ENCODE results near the gene CES2.
"Not testable (repeated sequence)": the region's sequence is repeated elsewhere in the genome, so short reads cannot be mapped to it uniquely, and the experiment has no call there.

CES2 gene

GRCh38 chr16:66958857-66959703 is 23.8 kb downstream of the CES2 start:
- no peak for DNase-seq

GRCh38 chr16:66959704-66960161 is 24.4 kb downstream of the CES2 start:
- DNase-seq: no peak

- DNase-seq: no peak
Measured at GRCh38 chr16:66960270-66960669, 25.0 kb downstream of the CES2 start.

DNA sequence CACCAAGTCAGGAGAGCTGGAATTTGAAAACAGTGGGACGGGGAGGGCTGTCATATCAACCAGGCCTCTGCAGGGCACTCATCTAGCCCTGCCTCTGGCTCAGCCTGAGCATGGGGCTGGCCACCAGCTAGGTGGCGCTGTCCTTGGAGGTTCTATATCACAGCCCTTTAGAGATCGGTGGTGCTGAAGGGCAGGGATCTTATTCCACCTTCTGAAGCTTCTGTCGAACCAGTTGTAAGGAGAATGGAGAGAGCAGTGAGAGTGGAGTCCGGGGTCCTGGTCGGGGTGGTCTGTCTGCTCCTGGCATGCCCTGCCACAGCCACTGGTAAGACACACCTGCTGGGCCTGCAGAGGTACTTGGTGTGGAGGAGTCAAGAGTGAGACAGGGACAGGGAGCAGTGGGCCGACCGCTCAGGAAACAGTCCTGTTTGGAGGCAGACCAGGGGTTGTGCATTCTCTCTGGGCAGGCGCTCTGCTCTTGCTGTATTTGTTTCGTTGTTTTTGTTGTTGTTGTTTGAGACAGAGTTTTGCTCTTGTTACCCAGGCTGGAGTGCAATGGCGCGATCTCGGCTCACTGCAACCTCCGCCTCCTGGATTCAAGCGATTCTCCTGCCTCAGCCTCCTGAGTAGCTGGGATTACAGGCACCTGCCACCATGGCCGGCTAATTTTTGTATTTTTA is 25.9 kb downstream of the CES2 start, which contains the start of gene CES3:
TSS of gene CES3 (plus strand) at position 202 of the 680 bp plus-strand sequence. CDS start at position 244, 42 bp downstream.
- DNase-seq: peak; percentile 85

DNA sequence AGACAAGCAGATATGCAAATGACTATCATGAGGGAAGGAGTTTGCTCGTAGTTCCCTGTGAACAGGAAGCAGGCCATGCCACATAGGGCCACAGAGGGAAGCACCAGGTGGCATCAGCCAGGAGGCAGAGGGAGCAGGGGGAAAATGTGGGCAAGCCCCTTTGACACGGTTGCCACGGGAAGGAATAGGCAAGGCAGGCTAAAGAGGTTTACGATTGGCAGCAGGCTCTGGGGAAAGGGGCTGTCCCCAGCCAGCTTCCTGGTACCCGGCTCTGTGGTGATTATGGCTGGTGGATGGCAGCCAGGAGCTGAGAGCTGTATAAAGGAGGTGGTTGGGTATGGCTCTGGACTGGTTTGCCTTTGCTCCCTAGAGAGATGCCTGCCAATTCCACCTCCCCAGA is 26.6 kb downstream of the CES2 start:
- peak; percentile 37 for DNase-seq

DNA sequence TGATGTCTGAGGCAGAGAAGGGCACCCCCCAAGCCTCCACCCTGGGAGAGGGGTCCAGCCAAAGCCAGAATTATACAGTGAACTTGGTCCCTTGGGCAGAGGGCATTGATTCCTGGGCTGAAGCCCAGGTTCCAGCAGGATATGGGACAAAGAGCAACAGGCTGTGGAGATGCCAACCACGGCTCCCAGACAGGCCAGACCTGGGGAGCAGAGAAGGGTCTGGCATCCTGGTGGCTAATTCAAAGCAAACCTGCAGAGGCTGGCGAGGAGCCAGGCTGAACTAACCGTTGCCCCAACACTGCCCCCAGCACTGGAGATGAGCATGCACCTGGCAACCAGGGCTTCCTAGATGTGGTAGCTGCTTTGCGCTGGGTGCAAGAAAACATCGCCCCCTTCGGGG is 28.7 kb downstream of the CES2 start:
- DNase-seq: no peak

DNA sequence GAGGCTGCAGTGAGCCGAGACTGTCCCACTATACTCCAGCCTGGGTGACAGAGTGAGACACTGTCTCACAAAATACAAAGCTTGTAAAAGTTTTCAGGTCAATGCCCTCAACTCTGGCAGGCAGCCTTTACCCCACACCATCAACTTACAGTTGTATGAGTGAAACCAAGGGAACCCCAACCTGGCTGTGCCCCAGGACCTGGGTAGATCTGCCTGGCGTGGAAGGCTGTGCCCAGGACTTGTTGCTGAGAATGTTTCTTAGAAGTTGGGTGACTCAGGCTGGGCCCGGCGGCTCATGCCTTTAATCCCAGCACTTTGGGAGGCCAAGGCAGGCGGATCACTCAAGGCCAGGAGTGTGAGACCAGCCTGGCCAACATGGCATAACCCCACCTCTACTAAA is 33.5 kb downstream of the CES2 start:
- no peak for DNase-seq

- DNase-seq: no peak
Measured at GRCh38 chr16:66970775-66971720, 35.7 kb downstream of the CES2 start.

DNA sequence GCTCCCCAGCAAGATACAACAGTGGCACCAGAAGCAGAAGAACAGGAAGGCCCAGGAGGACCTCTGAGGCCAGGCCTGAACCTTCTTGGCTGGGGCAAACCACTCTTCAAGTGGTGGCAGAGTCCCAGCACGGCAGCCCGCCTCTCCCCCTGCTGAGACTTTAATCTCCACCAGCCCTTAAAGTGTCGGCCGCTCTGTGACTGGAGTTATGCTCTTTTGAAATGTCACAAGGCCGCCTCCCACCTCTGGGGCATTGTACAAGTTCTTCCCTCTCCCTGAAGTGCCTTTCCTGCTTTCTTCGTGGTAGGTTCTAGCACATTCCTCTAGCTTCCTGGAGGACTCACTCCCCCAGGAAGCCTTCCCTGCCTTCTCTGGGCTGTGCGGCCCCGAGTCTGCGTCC is 37.7 kb downstream of the CES2 start:
- DNase-seq: no peak

DNA sequence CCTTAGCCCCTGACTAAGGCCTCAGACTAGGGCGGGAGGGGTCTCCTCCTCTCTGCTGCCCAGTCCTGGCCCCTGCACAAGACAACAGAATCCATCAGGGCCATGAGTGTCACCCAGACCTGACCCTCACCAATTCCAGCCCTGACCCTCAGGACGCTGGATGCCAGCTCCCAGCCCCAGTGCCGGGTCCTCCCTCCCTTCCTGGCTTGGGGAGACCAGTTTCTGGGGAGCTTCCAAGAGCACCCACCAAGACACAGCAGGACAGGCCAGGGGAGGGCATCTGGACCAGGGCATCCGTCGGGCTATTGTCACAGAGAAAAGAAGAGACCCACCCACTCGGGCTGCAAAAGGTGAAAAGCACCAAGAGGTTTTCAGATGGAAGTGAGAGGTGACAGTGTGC is 38.4 kb downstream of the CES2 start:
- DNase-seq: no peak

DNA sequence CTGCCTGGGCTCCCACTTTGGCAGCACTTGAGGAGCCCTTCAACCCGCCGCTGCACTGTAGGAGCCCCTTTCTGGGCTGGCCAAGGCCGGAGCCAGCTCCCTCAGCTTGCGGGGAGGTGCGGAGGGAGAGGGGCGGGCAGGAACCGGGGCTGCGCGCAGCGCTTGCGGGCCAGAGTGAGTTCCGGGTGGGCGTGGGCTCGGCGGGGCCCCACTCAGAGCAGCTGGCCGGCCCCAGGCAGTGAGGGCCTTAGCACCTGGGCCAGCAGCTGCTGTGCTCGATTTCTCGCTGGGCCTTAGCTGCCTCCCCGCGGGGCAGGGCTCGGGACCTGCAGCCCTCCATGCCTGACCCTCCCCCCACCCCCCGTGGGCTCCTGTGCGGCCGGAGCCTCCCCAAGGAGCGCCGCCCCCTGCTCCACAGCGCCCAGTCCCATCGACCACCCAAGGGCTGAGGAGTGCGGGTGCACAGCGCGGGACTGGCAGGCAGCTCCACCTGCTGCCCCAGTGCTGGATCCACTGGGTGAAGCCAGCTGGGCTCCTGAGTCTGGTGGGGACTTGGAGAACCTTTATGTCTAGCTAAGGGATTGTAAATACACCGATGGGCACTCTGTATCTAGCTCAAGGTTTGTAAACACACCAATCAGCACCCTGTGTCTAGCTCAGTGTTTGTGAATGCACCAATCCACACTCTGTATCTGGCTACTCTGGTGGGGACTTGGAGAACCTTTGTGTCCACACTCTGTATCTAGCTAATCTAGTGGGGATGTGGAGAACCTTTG is 39.0 kb downstream of the CES2 start:
- not testable (repeated sequence) for DNase-seq

- peak; percentile 61 for DNase-seq
Measured at GRCh38 chr16:66974932-66975246, 39.6 kb downstream of the CES2 start.

DNA sequence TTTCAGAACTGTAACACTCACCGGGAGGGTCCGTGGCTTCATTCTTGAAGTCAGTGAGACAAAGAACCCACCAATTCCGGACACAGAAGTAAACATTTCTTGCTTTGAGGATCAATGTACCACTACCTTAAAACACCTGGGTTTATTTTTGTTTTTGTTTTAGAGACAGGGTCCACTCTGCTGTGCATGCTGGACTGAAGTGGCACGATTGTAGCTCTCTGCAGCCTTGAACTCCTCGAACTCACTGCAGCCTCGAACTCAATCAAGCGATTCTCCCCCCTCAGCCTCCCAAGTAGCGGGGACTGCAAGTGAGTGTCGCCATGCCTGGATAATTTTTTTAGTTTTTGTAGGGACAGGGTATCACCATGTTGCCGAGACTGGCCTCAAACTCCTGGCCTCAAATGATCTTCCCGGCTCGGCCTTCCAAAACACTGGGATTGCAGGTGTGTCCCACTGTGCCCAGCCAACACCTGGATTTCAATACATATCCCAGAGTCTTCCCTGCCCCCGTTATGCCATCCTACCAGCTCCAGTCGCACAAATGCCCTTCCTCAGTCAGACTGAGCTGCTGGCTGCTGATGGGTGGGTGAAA is 40.1 kb downstream of the CES2 start:
- DNase-seq: no peak

GRCh38 chr16:66976746-66977145 is 41.4 kb downstream of the CES2 start:
- no peak for DNase-seq

DNA sequence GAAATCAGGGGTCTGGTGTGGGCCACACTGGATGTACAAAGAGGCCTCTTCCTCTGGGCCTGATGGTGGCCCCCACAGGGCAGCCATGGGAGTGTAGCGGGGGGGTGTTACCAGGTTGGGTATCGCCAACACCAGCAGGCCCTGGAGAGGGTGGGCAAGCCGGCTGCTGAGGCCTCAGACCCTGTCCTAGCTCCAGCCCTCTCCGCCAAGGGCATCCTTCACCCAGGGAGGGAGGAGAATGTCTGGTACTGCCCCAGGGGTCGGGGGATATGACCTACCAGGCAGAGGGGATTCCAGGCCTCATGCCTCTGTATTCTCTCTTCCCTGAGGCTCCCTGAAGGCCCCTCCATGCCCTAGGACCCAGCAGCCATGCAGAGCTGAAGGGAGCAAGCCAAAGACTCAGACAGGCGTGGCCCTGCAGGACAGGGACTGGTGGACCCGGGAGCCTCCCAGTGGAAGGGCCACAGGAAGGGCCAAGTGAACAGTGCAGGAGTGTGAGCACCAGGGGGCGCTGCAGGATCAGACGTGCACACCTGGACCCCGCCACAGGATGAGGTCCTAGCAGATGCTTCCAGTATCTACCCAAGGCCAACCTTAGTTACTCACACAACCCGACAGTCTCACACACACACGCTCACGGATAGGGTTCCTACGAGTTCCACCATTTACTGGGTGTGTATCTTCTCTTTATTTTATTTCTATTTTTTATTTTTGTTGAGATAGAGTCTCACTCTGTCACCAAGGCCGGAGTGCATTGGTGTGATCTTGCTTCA is 42.2 kb downstream of the CES2 start:
- peak; percentile 94 for DNase-seq

- no peak for DNase-seq
Measured at GRCh38 chr16:66979011-66979717, 43.8 kb downstream of the CES2 start.

DNA sequence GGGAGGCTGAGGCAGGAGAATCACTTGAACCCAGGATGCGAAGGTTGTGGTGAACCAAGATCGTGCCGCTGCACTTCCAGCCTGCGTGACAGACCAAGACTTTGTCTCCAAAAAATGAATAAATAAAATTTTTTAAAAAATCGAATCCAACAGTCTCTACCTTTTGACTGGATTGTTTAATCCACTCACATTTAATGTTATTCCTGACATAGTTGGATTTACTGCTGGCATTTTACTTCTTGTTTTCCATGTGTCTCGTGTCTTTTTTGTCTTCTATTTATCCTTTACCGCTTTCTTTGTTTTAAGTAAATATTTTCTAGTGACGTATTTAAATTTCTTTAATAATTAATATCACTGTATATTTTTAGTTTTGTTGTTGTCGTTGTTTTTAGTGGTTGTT is 47.7 kb downstream of the CES2 start:
- no peak for DNase-seq

DNA sequence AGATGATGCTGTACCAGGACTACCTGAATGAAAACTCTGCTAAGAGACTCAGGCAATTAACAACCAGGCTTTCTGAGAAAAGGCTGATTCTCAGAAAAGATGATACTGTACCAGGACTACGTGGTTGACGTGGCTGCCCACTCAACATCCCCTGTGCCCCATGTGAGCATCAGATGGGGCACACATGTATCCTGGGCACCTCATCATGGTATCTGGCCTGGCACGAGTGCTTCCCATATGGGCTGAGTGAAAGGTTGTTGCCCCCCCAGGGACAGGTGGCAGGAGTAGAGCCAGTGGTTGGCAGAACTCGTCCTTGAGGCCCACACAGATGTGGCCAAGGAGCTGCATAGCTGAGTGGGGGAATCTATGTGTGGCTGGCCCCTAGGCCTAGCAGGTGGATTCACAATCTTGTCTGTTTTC is 49.6 kb downstream of the CES2 start:
- DNase-seq: peak; percentile 87

- no peak for DNase-seq
Measured at GRCh38 chr16:66986559-66986958, 51.2 kb downstream of the CES2 start.

GRCh38 chr16:66988197-66988788 is 53.0 kb downstream of the CES2 start, which contains the start of gene CES4A:
Gene CES4A, plus strand, starts transcription at chr16:66988589. Its CDS starts 184 bp downstream, at chr16:66988773.
- DNase-seq: no peak
